VCaP (cell line): ENCODE results near the gene SLC15A1.

ENCODE experiments used
- H3K27ac ChIP-seq: fragments of 450-650 bp; 2 replicates; pipeline ENCODE4 v1.5.1; 2017
- CTCF ChIP-seq: fragments of 450-650 bp; conservative IDR thresholded peaks from 2 replicates; pipeline ENCODE4 v1.5.1; 2017; ENCODE audit warnings: mild to moderate bottlenecking, moderate library complexity

Gene SLC15A1

GRCh38 chr13:98721825-98722510, 30.5 kb downstream of the SLC15A1 start:
- H3K27ac ChIP-seq = peak overlapping the region; percentile 31
- no peak for TF ChIP-seq CTCF

GRCh38 chr13:98719527-98720250, 32.8 kb downstream of the SLC15A1 start:
- no peak for TF ChIP-seq CTCF

GRCh38 chr13:98717891-98718290, 34.6 kb downstream of the SLC15A1 start:
- H3K27ac ChIP-seq = peak overlapping the region; percentile 5; the same call in 1 of the 2 replicates
- TF ChIP-seq CTCF = no peak

More at GRCh38 chr13:98719527-98720250, 32.8 kb downstream of the SLC15A1 start:
- no peak overlapping the region for H3K27ac ChIP-seq

- no peak for TF ChIP-seq CTCF
- peak overlapping the region; percentile 5; the same call in 1 of the 2 replicates for H3K27ac ChIP-seq
Measured at GRCh38 chr13:98717256-98717655, 35.2 kb downstream of the SLC15A1 start.

GRCh38 chr13:98710521-98710920, 42.0 kb downstream of the SLC15A1 start:
- TF ChIP-seq CTCF = no peak
- no peak overlapping the region for H3K27ac ChIP-seq

- no peak overlapping the region for H3K27ac ChIP-seq
Measured at GRCh38 chr13:98707281-98707999, 45.0 kb downstream of the SLC15A1 start.

More at GRCh38 chr13:98707281-98707999, 45.0 kb downstream of the SLC15A1 start:
- no peak for TF ChIP-seq CTCF
